H9 (cell line): Measurements from ENCODE around the gene GIPC3. TPM values are rescaled to one million over a fixed set of nuclear protein-coding genes. Genes with fewer than 3 reads are reported as not detected.
"Not testable (repeated sequence)": the region's sequence is repeated elsewhere in the genome, so short reads cannot be mapped to it uniquely, and the experiment has no call there.

ENCODE experiments used
- DNase-seq: peaks from one replicate; pipeline ENCODE4 v3.0.0-alpha.2; 2017
- H2AFZ ChIP-seq: one replicate; pipeline ENCODE4 v1.6.1; 2013; ENCODE audit warnings: mild to moderate bottlenecking, low read length, control low read depth, moderate library complexity
- H2AK5ac ChIP-seq: 2 replicates; pipeline ENCODE4 v1.6.1; 2013; ENCODE audit warnings: low read length, control low read depth, mixed read lengths; ENCODE audit not compliant: insufficient read length
- H2BK120ac ChIP-seq: one replicate; pipeline ENCODE4 v1.6.1; 2013; ENCODE audit warnings: low read depth, mild to moderate bottlenecking, low read length, control low read depth, inconsistent platforms; ENCODE audit not compliant: poor library complexity, severe bottlenecking
- H2BK12ac ChIP-seq: 2 replicates; pipeline ENCODE4 v1.6.1; 2013; ENCODE audit warnings: low read length, control low read depth, mixed read lengths, low read depth; ENCODE audit not compliant: insufficient read length
- H2BK15ac ChIP-seq: 2 replicates; pipeline ENCODE4 v1.6.1; 2013; ENCODE audit warnings: low read depth, low read length, control low read depth
- H2BK20ac ChIP-seq: one replicate; pipeline ENCODE4 v1.6.1; 2013; ENCODE audit warnings: low read depth, mild to moderate bottlenecking, low read length, control low read depth, inconsistent platforms; ENCODE audit not compliant: poor library complexity, severe bottlenecking
- H2BK5ac ChIP-seq: 2 replicates; pipeline ENCODE4 v1.6.1; 2013; ENCODE audit warnings: low read length, control low read depth, mixed read lengths; ENCODE audit not compliant: insufficient read length
- H3K14ac ChIP-seq: 2 replicates; pipeline ENCODE4 v1.6.1; 2013; ENCODE audit warnings: low read length, control low read depth; ENCODE audit not compliant: insufficient read depth
- H3K18ac ChIP-seq: 2 replicates; pipeline ENCODE4 v1.6.1; 2013; ENCODE audit warnings: low read depth, mild to moderate bottlenecking, mixed read lengths, low read length, control low read depth; ENCODE audit not compliant: insufficient read length
- H3K23ac ChIP-seq: 2 replicates; pipeline ENCODE4 v1.6.1; 2013; ENCODE audit warnings: low read length, control low read depth, mixed read lengths, low read depth; ENCODE audit not compliant: insufficient read length
- H3K23me2 ChIP-seq: 2 replicates; pipeline ENCODE4 v1.6.1; 2013; ENCODE audit warnings: low read depth, mild to moderate bottlenecking, mixed read lengths, low read length, control low read depth; ENCODE audit not compliant: insufficient read length, poor library complexity, severe bottlenecking
- H3K27ac ChIP-seq: 2 replicates; pipeline ENCODE4 v1.5.1; 2013; ENCODE audit warnings: low read length, control low read depth, mixed read lengths, low read depth; ENCODE audit not compliant: insufficient read length
- H3K27me3 ChIP-seq: 2 replicates; pipeline ENCODE4 v1.6.1; 2013; ENCODE audit warnings: low read length, control low read depth, inconsistent platforms; ENCODE audit not compliant: insufficient read depth
- H3K4ac ChIP-seq: 2 replicates; pipeline ENCODE4 v1.6.1; 2013; ENCODE audit warnings: low read depth, mild to moderate bottlenecking, control low read depth, inconsistent platforms, low read length, moderate library complexity
- H3K4me1 ChIP-seq: 2 replicates; pipeline ENCODE4 v1.6.1; 2013; ENCODE audit warnings: low read length, control low read depth, inconsistent platforms; ENCODE audit not compliant: insufficient read depth
- H3K4me2 ChIP-seq: 2 replicates; pipeline ENCODE4 v1.6.1; 2013; ENCODE audit warnings: low read length, control low read depth, mixed read lengths; ENCODE audit not compliant: insufficient read length, insufficient read depth
- H3K56ac ChIP-seq: 2 replicates; pipeline ENCODE4 v1.6.1; 2013; ENCODE audit warnings: low read depth, mild to moderate bottlenecking, mixed read lengths, low read length, control low read depth; ENCODE audit not compliant: insufficient read length
- H3K79me1 ChIP-seq: 2 replicates; pipeline ENCODE4 v1.6.1; 2013; ENCODE audit warnings: low read depth, mild to moderate bottlenecking, moderate library complexity, low read length, control low read depth, inconsistent platforms; ENCODE audit not compliant: insufficient read depth, poor library complexity, severe bottlenecking
- H3K79me2 ChIP-seq: 2 replicates; pipeline ENCODE4 v1.6.1; 2013; ENCODE audit warnings: low read length, control low read depth, inconsistent platforms; ENCODE audit not compliant: insufficient read depth
- H3K9ac ChIP-seq: 2 replicates; pipeline ENCODE4 v1.6.1; 2013; ENCODE audit warnings: low read length, control low read depth, mixed read lengths; ENCODE audit not compliant: insufficient read length; ENCODE audit errors: extremely low read depth
- H3K9me3 ChIP-seq: one replicate; pipeline ENCODE4 v1.6.1; 2013; ENCODE audit warnings: low read depth, low read length, inconsistent platforms; ENCODE audit not compliant: control insufficient read depth
- H3T11ph ChIP-seq: one replicate; pipeline ENCODE4 v1.6.1; 2013; ENCODE audit warnings: mild to moderate bottlenecking, low read length, control low read depth, inconsistent platforms
- H4K20me1 ChIP-seq: one replicate; pipeline ENCODE4 v1.6.1; 2013; ENCODE audit not compliant: control insufficient read depth, insufficient read length, insufficient read depth
- H4K5ac ChIP-seq: 2 replicates; pipeline ENCODE4 v1.6.1; 2013; ENCODE audit warnings: low read depth, mild to moderate bottlenecking, mixed read lengths, low read length, control low read depth; ENCODE audit not compliant: insufficient read length
- H4K8ac ChIP-seq: replicated peaks from 2 replicates; pipeline ENCODE4 v1.6.1; 2013; ENCODE audit warnings: low read length, control low read depth, mixed read lengths, low read depth; ENCODE audit not compliant: insufficient read length
- H4K91ac ChIP-seq: 2 replicates; pipeline ENCODE4 v1.6.1; 2013; ENCODE audit warnings: low read depth, mild to moderate bottlenecking, moderate library complexity, mixed read lengths, low read length, control low read depth; ENCODE audit not compliant: insufficient read length
- H3K27ac Mint-ChIP-seq, 3 experiments: 2 replicates in 2 of 3; 3 replicates in 1 of 3; pipeline ENCODE4 v1.8.0; 2020 to 2021; ENCODE audit warnings: mixed read lengths in 3 of 3, mild to moderate bottlenecking in 1 of 3, moderate library complexity in 1 of 3
- H3K27me3 Mint-ChIP-seq: 2 replicates; pipeline ENCODE4 v1.8.0; 2021; ENCODE audit warnings: low read depth, mild to moderate bottlenecking, moderate library complexity, mixed read lengths
- H3K36me3 Mint-ChIP-seq, 3 experiments: 2 replicates in 2 of 3; 3 replicates in 1 of 3; pipeline ENCODE4 v1.8.0; 2020 to 2021; ENCODE audit warnings: low read depth in 3 of 3, mixed read lengths in 3 of 3; ENCODE audit not compliant: insufficient read depth in 1 of 3
- H3K4me1 Mint-ChIP-seq, 2 experiments: 2 replicates each; pipeline ENCODE4 v1.8.0; 2020; ENCODE audit warnings: mixed read lengths in 2 of 2
- H3K4me3 Mint-ChIP-seq, 2 experiments: 2 replicates in 1 of 2; 3 replicates in 1 of 2; pipeline ENCODE4 v1.8.0; 2020 to 2021; ENCODE audit warnings: mild to moderate bottlenecking in 2 of 2, mixed read lengths in 2 of 2, moderate library complexity in 1 of 2
- H3K9me3 Mint-ChIP-seq, 2 experiments: 2 replicates in 1 of 2; 3 replicates in 1 of 2; pipeline ENCODE4 v1.8.0; 2020; ENCODE audit warnings: mild to moderate bottlenecking in 2 of 2, mixed read lengths in 2 of 2, moderate library complexity in 1 of 2
- WGBS: extraction: QIAGEN DNeasy Blood & Tissue Kit; methylation state at CpG from one replicate; pipeline ENCODE4 v1.1.7; 2013; ENCODE audit warnings: missing lambda C conversion rate, low lambda C conversion rate, mixed read lengths; ENCODE audit not compliant: insufficient read length; ENCODE audit errors: extremely low coverage; 5-methylcytosine and 5-hydroxymethylcytosine counted together
- total RNA-seq: library from RNA; stranded (reverse); gene quantifications from 2 replicates; pipeline ENCODE4 v1.2.1, GENCODE V29; 2021

GIPC3 gene
- total RNA-seq, 1 experiment from 2014 or later, result 1.6 TPM

- H3K23ac ChIP-seq, H3K14ac ChIP-seq, H3K36me3 Mint-ChIP-seq, H3T11ph ChIP-seq, H3K4me1 Mint-ChIP-seq, H3K27ac ChIP-seq, H2BK12ac ChIP-seq, H4K91ac ChIP-seq, H4K20me1 ChIP-seq, H3K18ac ChIP-seq, H3K79me2 ChIP-seq, H2BK120ac ChIP-seq, DNase-seq, H4K5ac ChIP-seq, H3K27me3 ChIP-seq, H3K9me3 ChIP-seq, H3K23me2 ChIP-seq, H2BK5ac ChIP-seq, H3K9me3 Mint-ChIP-seq, H4K8ac ChIP-seq, H3K27ac Mint-ChIP-seq, H3K4me2 ChIP-seq, H3K56ac ChIP-seq, H2BK20ac ChIP-seq, H2AFZ ChIP-seq, H3K4me1 ChIP-seq, H3K79me1 ChIP-seq, H2BK15ac ChIP-seq, H2AK5ac ChIP-seq, H3K4ac ChIP-seq, H3K9ac ChIP-seq: not testable (repeated sequence)
- H3K27me3 Mint-ChIP-seq, result peaks cover 73% of the 10 kb centered on the region
- peak overlapping the region in 1 of 2 experiments; percentile 26; a peak in 1 of 5 replicates for H3K4me3 Mint-ChIP-seq
- no CpG with 5 or more reads among the region's 15 CpGs for WGBS
Observed at GRCh38 chr19:3584036-3584802, 1.1 kb upstream of the GIPC3 start.
